PC-3 (cell line): Measurements from ENCODE around the gene ERCC4.

ENCODE experiments used
- EZH2 ChIP-seq: fragments of 300-600 bp; sonication (generic); IDR thresholded peaks from one replicate; pipeline ENCODE4 v1.6.1; 2017; ENCODE audit warnings: antibody characterized with exemption, mild to moderate bottlenecking, low read length; ENCODE audit not compliant: unreplicated experiment
- EZH2phosphoT487 ChIP-seq: fragments of 300-600 bp; sonication (generic); IDR thresholded peaks from 2 replicates; pipeline ENCODE4 v1.6.1; 2018; ENCODE audit warnings: mild to moderate bottlenecking, antibody characterized with exemption, low read length, borderline replicate concordance
- TF ChIP-seq, protein P1 (sequence below): fragments of 300-600 bp; sonication (generic); conservative IDR thresholded peaks from 2 replicates; pipeline ENCODE4 v1.5.1; 2017; ENCODE audit warnings: antibody characterized with exemption, low read depth, mild to moderate bottlenecking, low read length

DNA sequence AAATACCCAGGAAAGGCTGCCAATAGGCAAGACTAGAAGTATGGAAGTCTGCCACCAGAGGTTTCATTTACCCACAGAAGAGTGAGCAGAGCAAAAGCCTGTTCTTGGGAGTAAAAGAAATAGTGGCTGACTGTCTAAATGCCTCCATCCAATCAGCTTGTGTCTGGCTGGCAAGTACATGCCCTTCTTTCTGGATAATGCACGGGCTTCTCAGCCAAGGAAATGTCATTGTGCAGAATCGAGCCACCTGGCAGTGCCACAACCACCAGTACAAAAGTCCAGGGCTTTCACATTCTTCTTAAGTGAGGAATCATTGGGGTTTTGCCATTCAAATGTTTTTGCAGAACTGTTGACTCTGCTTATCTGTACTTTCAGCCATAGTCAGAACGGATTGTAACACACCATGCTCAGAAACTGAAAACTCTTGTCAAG lies 10.1 kb upstream of the ERCC4 start:
- TF ChIP-seq, protein P1, sequence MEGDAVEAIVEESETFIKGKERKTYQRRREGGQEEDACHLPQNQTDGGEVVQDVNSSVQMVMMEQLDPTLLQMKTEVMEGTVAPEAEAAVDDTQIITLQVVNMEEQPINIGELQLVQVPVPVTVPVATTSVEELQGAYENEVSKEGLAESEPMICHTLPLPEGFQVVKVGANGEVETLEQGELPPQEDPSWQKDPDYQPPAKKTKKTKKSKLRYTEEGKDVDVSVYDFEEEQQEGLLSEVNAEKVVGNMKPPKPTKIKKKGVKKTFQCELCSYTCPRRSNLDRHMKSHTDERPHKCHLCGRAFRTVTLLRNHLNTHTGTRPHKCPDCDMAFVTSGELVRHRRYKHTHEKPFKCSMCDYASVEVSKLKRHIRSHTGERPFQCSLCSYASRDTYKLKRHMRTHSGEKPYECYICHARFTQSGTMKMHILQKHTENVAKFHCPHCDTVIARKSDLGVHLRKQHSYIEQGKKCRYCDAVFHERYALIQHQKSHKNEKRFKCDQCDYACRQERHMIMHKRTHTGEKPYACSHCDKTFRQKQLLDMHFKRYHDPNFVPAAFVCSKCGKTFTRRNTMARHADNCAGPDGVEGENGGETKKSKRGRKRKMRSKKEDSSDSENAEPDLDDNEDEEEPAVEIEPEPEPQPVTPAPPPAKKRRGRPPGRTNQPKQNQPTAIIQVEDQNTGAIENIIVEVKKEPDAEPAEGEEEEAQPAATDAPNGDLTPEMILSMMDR: no peak
- TF ChIP-seq EZH2: no peak
- no peak for TF ChIP-seq EZH2phosphoT487
